Vagina (tissue), 2 donors: ENCODE data around the gene INTS2.

Experiments used
- CTCF ChIP-seq, 3 experiments: fragments of 450-650 bp in 2 of 3; fragments of 200-600 bp in 1 of 3; sonication (generic) in 1 of 3; IDR thresholded peaks; one replicate each; pipeline ENCODE4 v1.5.1; 2017 to 2019; ENCODE audit warnings: antibody characterized with exemption in 3 of 3, mild to moderate bottlenecking in 2 of 3, moderate library complexity in 2 of 3
- POLR2A ChIP-seq, 2 donors: fragments of 450-650 bp; IDR thresholded peaks; one replicate each; pipeline ENCODE4 v1.6.1; 2017; ENCODE audit warnings: antibody characterized with exemption in 2 of 2, mild to moderate bottlenecking in 2 of 2, moderate library complexity in 2 of 2
- POLR2AphosphoS5 ChIP-seq, 2 donors: sonication (generic); formaldehyde crosslinking; IDR thresholded peaks; one replicate each; pipeline ENCODE4 v1.9.0; 2017; ENCODE audit warnings: antibody characterized with exemption in 2 of 2, mild to moderate bottlenecking in 2 of 2, low read depth in 1 of 2; ENCODE audit not compliant: insufficient read depth in 1 of 2

DNA sequence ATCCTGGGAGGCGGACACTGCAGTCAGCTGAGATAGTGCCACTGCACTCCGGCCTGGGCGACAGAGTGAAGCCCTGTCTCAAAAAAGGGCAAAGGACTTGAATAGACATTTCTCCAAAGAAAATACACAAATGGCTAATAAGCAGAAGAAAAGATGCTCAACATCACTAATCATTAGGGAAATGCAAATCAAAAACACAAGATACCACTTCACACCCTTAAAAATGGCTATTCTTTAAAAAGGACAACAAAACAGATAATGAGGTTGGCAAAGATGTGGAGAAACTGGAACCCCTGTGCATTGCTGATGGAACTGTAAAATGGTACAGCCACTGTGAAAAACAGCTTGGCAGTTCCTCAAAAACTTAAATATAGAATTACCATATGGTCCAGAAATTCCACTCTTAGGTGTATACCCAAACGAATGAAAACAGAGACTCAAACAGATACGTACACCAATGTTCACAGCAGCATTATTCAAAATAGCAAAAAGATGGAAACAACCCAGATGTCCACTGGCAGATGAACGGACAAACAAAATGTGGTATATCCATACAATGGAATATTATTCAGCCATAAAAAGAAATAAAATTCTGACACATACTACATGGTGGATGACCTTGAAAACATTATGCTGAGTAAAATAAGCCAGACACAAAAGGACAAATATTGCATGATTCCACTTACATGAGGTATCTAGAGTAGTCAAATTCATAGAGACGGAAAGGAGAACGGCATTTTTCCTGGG lies 100.0 kb downstream of the INTS2 start:
- TF ChIP-seq CTCF (IDR thresholded peaks at IDR 0.05) (no peak), POLR2A (IDR thresholded peaks at IDR 0.05) (no peak), POLR2AphosphoS5 (IDR thresholded peaks at IDR 0.05; ENCODE audit: insufficient read depth in 1 of 2, low read depth in 1 of 2) (no peak)
